Liver (tissue), 9 donors: Measurements from ENCODE around the gene KIF26B. TPM values are rescaled to one million over a fixed set of nuclear protein-coding genes. Genes with fewer than 3 reads are reported as not detected.
"Not testable (repeated sequence)": the region's sequence is repeated elsewhere in the genome, so short reads cannot be mapped to it uniquely, and the experiment has no call there.

Source experiments
- DNase-seq: peaks from one replicate; pipeline ENCODE4 v3.0.0-alpha.2; 2017; ENCODE audit warnings: low spot score
- H3K27ac ChIP-seq, 2 donors: one replicate each; pipeline ENCODE4 v1.7.0; 2013; ENCODE audit warnings: inconsistent platforms in 2 of 2, low read length in 2 of 2, control low read depth in 1 of 2, low read depth in 1 of 2, mild to moderate bottlenecking in 1 of 2
- H3K27me3 ChIP-seq, 4 donors: one replicate each; pipeline versions ENCODE4 v1.6.1 to v1.7.0; 2013; ENCODE audit warnings: low read length in 3 of 4, inconsistent platforms in 1 of 4, mild to moderate bottlenecking in 1 of 4, moderate library complexity in 1 of 4; ENCODE audit not compliant: control insufficient read depth in 4 of 4, insufficient read depth in 4 of 4
- H3K36me3 ChIP-seq, 4 donors: one replicate each; pipeline versions ENCODE4 v1.6.1 to v1.7.0; 2013; ENCODE audit warnings: low read length in 3 of 4, mild to moderate bottlenecking in 3 of 4, low read depth in 1 of 4, moderate library complexity in 1 of 4; ENCODE audit not compliant: control insufficient read depth in 4 of 4, insufficient read depth in 3 of 4
- H3K4me1 ChIP-seq, 4 donors: one replicate each; pipeline versions ENCODE4 v1.6.1 to v1.7.0; 2013; ENCODE audit warnings: low read length in 3 of 4, mild to moderate bottlenecking in 3 of 4, moderate library complexity in 1 of 4; ENCODE audit not compliant: control insufficient read depth in 4 of 4, insufficient read depth in 4 of 4
- H3K4me3 ChIP-seq, 3 donors: one replicate each; pipeline versions ENCODE4 v1.6.1 to v1.7.0; 2013; ENCODE audit warnings: low read length in 3 of 3, control low read depth in 1 of 3, low read depth in 1 of 3, mild to moderate bottlenecking in 1 of 3
- H3K9ac ChIP-seq, 2 donors: one replicate each; pipeline ENCODE4 v1.7.0; 2013; ENCODE audit warnings: low read length in 2 of 2, mild to moderate bottlenecking in 2 of 2, moderate library complexity in 2 of 2, control low read depth in 1 of 2, low read depth in 1 of 2
- H3K9me3 ChIP-seq, 4 donors: one replicate each; pipeline versions ENCODE4 v1.6.1 to v1.7.0; 2013; ENCODE audit warnings: low read length in 3 of 4; ENCODE audit not compliant: control insufficient read depth in 4 of 4
- EGR1 ChIP-seq, 2 donors: IDR thresholded peaks; 2 replicates each; pipeline ENCODE4 v1.6.1; 2016 to 2018; ENCODE audit warnings: antibody characterized with exemption in 2 of 2, low read depth in 2 of 2
- FOXA1 ChIP-seq: IDR thresholded peaks from 2 replicates; pipeline ENCODE4 v1.6.1; 2016; ENCODE audit warnings: antibody characterized with exemption
- FOXA2 ChIP-seq: IDR thresholded peaks from 2 replicates; pipeline ENCODE4 v1.6.1; 2016; ENCODE audit warnings: antibody characterized with exemption
- HNF4A ChIP-seq, 2 donors: conservative IDR thresholded peaks; 2 replicates each; pipeline ENCODE4 v1.6.1; 2016; ENCODE audit warnings: antibody characterized with exemption in 2 of 2, mild to moderate bottlenecking in 2 of 2
- JUND ChIP-seq, 2 donors: IDR thresholded peaks; 2 replicates each; pipeline ENCODE4 v1.6.1; 2016; ENCODE audit warnings: antibody characterized with exemption in 2 of 2
- NR2F2 ChIP-seq: IDR thresholded peaks from 2 replicates; pipeline ENCODE4 v1.6.1; 2016; ENCODE audit warnings: antibody characterized with exemption
- RAD21 ChIP-seq, 2 donors: IDR thresholded peaks; 2 replicates each; pipeline ENCODE4 v1.6.1; 2016; ENCODE audit warnings: antibody characterized with exemption in 2 of 2, mild to moderate bottlenecking in 2 of 2
- RXRA ChIP-seq, 2 donors: IDR thresholded peaks; 2 replicates each; pipeline ENCODE4 v1.6.1; 2017 to 2018; ENCODE audit warnings: antibody characterized with exemption in 2 of 2, mild to moderate bottlenecking in 1 of 2
- SP1 ChIP-seq: IDR thresholded peaks from 2 replicates; pipeline ENCODE4 v1.6.1; 2018; ENCODE audit warnings: antibody characterized with exemption, mild to moderate bottlenecking
- TAF1 ChIP-seq: conservative IDR thresholded peaks from 2 replicates; pipeline ENCODE4 v1.6.1; 2016; ENCODE audit warnings: antibody characterized with exemption, mild to moderate bottlenecking
- YY1 ChIP-seq: IDR thresholded peaks from 2 replicates; pipeline ENCODE4 v1.6.1; 2016; ENCODE audit warnings: antibody characterized with exemption, mild to moderate bottlenecking
- ZBTB33 ChIP-seq: IDR thresholded peaks from 2 replicates; pipeline ENCODE4 v1.6.1; 2016; ENCODE audit warnings: antibody characterized with exemption
- WGBS: extraction: QIAGEN DNeasy Blood & Tissue Kit; methylation state at CpG from one replicate; pipeline ENCODE4 v1.1.7; 2013; 5-methylcytosine and 5-hydroxymethylcytosine counted together
- polyA plus RNA-seq, 2 donors: library from polyadenylated mRNA; stranded (reverse) in 1 of 2; unstranded in 1 of 2; fragments of 200-250 nt in 1 of 2; fragments of >200 nt in 1 of 2; fragmentation: Nextera tagmentation in 1 of 2; extraction: Ambion mirVana in 1 of 2; gene quantifications; one replicate each; pipeline versions ENCODE4 v1.2.1 to v1.2.3, GENCODE V29; 2013 to 2015
- total RNA-seq, 2 donors: library from RNA; depleted of rRNA; stranded (reverse); fragments of >200 nt; gene quantifications; one replicate each; pipeline ENCODE4 v1.2.3, GENCODE V29; 2014
- TF ChIP-seq, protein P1 (sequence below): fragments of 150-350 bp; IDR thresholded peaks from 2 replicates; pipeline ENCODE4 v1.5.1; 2017; ENCODE audit warnings: improper control_type of control experiment, low read depth, low read length; ENCODE audit not compliant: missing input control
- TF ChIP-seq, protein P2 (sequence below): IDR thresholded peaks from 2 replicates; pipeline ENCODE4 v1.6.1; 2016; ENCODE audit warnings: antibody characterized with exemption
- TF ChIP-seq, protein P3 (sequence below): IDR thresholded peaks from 2 replicates; pipeline ENCODE4 v1.6.1; 2016; ENCODE audit warnings: antibody characterized with exemption, mild to moderate bottlenecking
- TF ChIP-seq, protein P4 (sequence below): IDR thresholded peaks from 2 replicates; pipeline ENCODE4 v1.6.1; 2016; ENCODE audit warnings: antibody characterized with exemption
- donor health status: healthy.
- donor health status: healthy.
- donor health status: healthy.
- donor health status: healthy.
- donor health status: healthy.

The KIF26B gene
- total and polyA plus RNA-seq, 4 donors: 0.10 to 1.7 (median 0.34) TPM

DNA sequence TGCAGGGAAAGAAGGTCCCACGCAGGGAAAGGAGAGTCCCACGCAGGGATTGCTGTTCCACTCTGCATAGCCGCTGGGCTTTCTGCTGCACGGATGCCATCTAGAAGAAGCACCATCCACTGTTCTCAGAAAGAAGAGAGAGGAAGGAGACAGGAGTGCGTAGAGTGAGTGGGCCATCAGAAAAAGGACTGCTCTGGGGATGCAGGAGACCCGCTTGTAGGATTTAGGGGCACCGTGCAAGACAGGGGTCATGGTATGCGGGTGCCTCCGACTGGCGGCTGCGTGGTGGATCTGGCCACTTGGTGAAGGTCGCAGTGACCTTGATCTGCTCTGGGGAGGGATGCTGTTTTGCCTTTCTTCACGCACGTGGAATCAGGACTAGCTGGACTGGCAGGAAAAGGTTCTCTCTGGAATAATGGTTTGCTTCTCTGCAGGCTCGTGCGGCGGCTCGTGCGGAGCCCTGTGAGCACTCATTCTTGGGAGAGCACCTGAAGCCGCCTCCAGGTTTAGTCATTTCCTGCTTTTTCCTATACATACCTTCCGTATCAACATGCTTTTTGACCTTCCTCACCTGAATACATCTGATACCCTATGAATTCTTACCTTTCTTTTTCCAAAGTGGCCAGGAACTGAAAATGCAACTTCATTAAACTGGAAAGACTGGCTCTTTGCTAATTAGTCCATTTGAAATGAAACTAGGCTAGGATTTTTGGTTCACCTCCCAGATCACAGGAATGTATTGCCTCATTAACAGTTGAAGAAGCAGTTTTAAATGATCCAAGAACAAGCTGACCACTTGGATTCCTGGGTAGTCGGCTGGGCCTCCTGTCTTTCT, 181.6 kb downstream of the KIF26B start:
- 87% methylated on average over 22 of the region's 22 CpGs for WGBS
- no peak overlapping the region for H3K27ac ChIP-seq
- H3K27me3 ChIP-seq: no peaks in the 10 kb centered on the region
- H3K4me3 ChIP-seq: no peak overlapping the region
- no peaks in the 10 kb centered on the region for H3K9me3 ChIP-seq
- DNase-seq: no peak
- H3K9ac ChIP-seq: no peak overlapping the region
- no peaks in the 10 kb centered on the region for H3K36me3 ChIP-seq
- TF ChIP-seq, protein P1, sequence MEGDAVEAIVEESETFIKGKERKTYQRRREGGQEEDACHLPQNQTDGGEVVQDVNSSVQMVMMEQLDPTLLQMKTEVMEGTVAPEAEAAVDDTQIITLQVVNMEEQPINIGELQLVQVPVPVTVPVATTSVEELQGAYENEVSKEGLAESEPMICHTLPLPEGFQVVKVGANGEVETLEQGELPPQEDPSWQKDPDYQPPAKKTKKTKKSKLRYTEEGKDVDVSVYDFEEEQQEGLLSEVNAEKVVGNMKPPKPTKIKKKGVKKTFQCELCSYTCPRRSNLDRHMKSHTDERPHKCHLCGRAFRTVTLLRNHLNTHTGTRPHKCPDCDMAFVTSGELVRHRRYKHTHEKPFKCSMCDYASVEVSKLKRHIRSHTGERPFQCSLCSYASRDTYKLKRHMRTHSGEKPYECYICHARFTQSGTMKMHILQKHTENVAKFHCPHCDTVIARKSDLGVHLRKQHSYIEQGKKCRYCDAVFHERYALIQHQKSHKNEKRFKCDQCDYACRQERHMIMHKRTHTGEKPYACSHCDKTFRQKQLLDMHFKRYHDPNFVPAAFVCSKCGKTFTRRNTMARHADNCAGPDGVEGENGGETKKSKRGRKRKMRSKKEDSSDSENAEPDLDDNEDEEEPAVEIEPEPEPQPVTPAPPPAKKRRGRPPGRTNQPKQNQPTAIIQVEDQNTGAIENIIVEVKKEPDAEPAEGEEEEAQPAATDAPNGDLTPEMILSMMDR: no peak
- TF ChIP-seq SP1: no peak
- no peak for TF ChIP-seq RXRA (IDR thresholded peaks at IDR 0.05)
- TF ChIP-seq TAF1: no peak
- no peaks in the 10 kb centered on the region for H3K4me1 ChIP-seq

DNA sequence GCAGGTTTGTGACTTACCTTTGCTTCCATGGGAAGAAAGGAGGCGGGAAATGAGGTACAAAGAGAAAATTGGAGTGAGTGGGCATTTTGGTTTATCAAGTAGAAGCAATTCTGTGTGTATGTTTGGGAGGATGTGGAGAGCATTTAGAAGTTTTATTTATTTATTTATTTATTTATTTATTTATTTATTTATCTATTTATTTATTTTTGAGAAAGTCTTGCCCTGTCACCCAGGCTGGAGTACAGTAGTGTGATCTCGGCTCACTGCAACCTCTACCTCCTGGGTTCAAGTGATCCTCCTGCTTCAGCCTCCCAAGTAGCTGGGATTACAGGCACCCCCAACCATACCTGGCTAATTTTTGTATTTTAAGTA, 182.2 kb downstream of the KIF26B start:
- DNase-seq, H3K9me3 ChIP-seq, H3K9ac ChIP-seq, H3K4me3 ChIP-seq, H3K27me3 ChIP-seq, H3K27ac ChIP-seq, H3K4me1 ChIP-seq, H3K36me3 ChIP-seq: not testable (repeated sequence)
- 97% methylated on average over 2 of the region's 2 CpGs for WGBS

DNA sequence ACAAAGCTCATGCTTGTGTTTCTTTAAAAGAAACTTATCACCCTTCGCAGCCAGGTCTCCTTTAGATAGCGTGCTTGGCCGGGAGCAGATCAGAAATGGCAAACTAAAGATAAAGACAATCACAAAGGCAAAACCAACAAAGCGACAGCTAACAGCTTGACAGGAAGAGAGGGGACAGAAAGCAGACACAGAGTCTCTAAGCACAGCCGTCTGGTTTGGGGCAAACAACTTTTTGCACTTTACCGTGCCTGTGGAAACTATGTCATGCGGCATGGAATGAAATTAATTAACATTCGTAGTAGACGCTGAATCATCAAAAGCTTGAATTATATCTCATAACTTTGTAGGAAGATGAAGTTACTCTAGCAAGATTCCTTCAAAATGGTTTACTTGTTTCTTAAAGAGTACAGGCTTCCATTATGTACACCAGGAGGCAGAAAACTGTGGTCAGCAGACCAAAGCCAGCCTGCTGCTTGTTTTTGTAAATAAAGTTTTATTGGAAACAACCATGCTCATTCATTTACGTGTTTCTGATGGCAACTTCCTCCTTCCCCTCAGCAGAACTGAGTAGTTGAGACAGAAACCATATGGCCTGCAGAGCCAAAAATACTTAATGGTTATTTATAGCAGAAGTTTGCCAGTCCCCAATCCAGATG, 183.2 kb downstream of the KIF26B start:
- H3K27ac ChIP-seq: no peak overlapping the region

More for the DNA sequence above, 183.2 kb downstream of the KIF26B start:
- H3K4me1 ChIP-seq: no peaks in the 10 kb centered on the region
- no peak for DNase-seq
- H3K9ac ChIP-seq: no peak overlapping the region
- TF ChIP-seq FOXA2: no peak
- TF ChIP-seq ZBTB33: no peak
- no peak for TF ChIP-seq EGR1 (IDR thresholded peaks at IDR 0.05; ENCODE audit: low read depth in 2 of 2)
- TF ChIP-seq FOXA1: no peak
- no peak for TF ChIP-seq NR2F2
- TF ChIP-seq, protein P2, sequence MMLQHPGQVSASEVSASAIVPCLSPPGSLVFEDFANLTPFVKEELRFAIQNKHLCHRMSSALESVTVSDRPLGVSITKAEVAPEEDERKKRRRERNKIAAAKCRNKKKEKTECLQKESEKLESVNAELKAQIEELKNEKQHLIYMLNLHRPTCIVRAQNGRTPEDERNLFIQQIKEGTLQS: no peak
- TF ChIP-seq, protein P1: no peak
- TF ChIP-seq JUND (IDR thresholded peaks at IDR 0.05): no peak
- TF ChIP-seq SP1: no peak
- no peak for TF ChIP-seq HNF4A (conservative IDR thresholded peaks at IDR 0.05)
- TF ChIP-seq TAF1: no peak
- TF ChIP-seq YY1: no peak
- no peak for TF ChIP-seq RAD21 (IDR thresholded peaks at IDR 0.05)
- TF ChIP-seq, protein P3, sequence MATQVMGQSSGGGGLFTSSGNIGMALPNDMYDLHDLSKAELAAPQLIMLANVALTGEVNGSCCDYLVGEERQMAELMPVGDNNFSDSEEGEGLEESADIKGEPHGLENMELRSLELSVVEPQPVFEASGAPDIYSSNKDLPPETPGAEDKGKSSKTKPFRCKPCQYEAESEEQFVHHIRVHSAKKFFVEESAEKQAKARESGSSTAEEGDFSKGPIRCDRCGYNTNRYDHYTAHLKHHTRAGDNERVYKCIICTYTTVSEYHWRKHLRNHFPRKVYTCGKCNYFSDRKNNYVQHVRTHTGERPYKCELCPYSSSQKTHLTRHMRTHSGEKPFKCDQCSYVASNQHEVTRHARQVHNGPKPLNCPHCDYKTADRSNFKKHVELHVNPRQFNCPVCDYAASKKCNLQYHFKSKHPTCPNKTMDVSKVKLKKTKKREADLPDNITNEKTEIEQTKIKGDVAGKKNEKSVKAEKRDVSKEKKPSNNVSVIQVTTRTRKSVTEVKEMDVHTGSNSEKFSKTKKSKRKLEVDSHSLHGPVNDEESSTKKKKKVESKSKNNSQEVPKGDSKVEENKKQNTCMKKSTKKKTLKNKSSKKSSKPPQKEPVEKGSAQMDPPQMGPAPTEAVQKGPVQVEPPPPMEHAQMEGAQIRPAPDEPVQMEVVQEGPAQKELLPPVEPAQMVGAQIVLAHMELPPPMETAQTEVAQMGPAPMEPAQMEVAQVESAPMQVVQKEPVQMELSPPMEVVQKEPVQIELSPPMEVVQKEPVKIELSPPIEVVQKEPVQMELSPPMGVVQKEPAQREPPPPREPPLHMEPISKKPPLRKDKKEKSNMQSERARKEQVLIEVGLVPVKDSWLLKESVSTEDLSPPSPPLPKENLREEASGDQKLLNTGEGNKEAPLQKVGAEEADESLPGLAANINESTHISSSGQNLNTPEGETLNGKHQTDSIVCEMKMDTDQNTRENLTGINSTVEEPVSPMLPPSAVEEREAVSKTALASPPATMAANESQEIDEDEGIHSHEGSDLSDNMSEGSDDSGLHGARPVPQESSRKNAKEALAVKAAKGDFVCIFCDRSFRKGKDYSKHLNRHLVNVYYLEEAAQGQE: no peak
- TF ChIP-seq, protein P4, sequence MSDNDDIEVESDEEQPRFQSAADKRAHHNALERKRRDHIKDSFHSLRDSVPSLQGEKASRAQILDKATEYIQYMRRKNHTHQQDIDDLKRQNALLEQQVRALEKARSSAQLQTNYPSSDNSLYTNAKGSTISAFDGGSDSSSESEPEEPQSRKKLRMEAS: no peak
- H3K9me3 ChIP-seq: no peaks in the 10 kb centered on the region
- no peak overlapping the region for H3K4me3 ChIP-seq
- no peaks in the 10 kb centered on the region for H3K36me3 ChIP-seq
- WGBS: 57% methylated on average over 10 of the region's 10 CpGs
- H3K27me3 ChIP-seq: no peaks in the 10 kb centered on the region
